ENCODE data around the gene TRIM36. TPM values are rescaled to one million over a fixed set of nuclear protein-coding genes. Genes with fewer than 3 reads are reported as not detected.

Gene TRIM36
- total and polyA plus RNA-seq, 2 donors (not counting 1 experiment from before 2014, with no cell fraction given) = 0.22 to 1.6 TPM

DNA sequence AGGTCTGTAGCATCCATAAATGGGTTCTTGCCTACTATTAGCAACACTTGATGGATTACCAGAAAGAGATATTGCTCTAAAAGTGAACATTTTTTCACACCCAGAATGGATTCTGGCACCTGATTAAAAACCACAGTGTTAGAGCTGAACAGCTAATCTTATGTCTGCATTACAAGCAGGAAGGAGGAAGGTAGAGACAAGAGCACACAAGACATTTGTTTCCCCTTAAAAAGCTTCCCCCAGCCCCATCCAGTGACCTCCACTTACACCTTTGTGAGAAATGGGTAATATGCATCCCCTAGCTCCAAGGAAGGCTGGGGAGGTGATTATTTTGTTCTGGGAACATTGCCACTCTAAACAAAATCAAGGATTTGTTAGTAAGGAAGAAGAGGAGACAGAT, 12.0 kb upstream of the TRIM36 start:
- Histone ChIP-seq H3K4me1 (ENCODE audit: control insufficient read depth in 2 of 2, insufficient read depth in 2 of 2, low read length in 2 of 2) (peaks cover 19 to 27% of the 10 kb centered on the region in 2 donors), H3K9me3 (ENCODE audit: control extremely low read depth in 1 of 3, control insufficient read depth in 2 of 3, insufficient read depth in 1 of 3, low read length in 2 of 3) (peaks cover 1 to 26% (median 2%) of the 10 kb centered on the region in 3 donors), H3K36me3 (replicated peaks in 1 of 2; ENCODE audit: control extremely low read depth in 1 of 2, control insufficient read depth in 1 of 2, extremely low read depth in 1 of 2, insufficient read depth in 2 of 2, low read length in 1 of 2) (no peaks in the 10 kb centered on the region), H3K27ac (ENCODE audit: low read length in 2 of 2) (no peak overlapping the region), H3K4me2 (replicated peaks; ENCODE audit: low read depth, low read length, poor library complexity, severe bottlenecking) (no peak overlapping the region), H3K9ac (ENCODE audit: low read length) (no peak overlapping the region), H3K27me3 (replicated peaks in 1 of 4; ENCODE audit: control extremely low read depth in 1 of 4, control insufficient read depth in 3 of 4, insufficient read depth in 4 of 4, low read length in 3 of 4) (peaks cover 5 to 78% (median 67%) of the 10 kb centered on the region in 4 experiments), H3K79me2 (ENCODE audit: control insufficient read depth, insufficient read depth, low read length) (no peaks in the 10 kb centered on the region), H3K4me3 (ENCODE audit: control extremely low read depth in 1 of 5, extremely low read depth in 1 of 5, insufficient read depth in 1 of 5, low read depth in 2 of 5, low read length in 4 of 5) (no peak overlapping the region), H2AFZ (ENCODE audit: insufficient read depth, low read depth, low read length, poor library complexity, severe bottlenecking) (no peak overlapping the region), H4K20me1 (ENCODE audit: control insufficient read depth, insufficient read depth, low read length, poor library complexity, severe bottlenecking) (no peaks in the 10 kb centered on the region)
- ChIA-PET POLR2A (no interaction called here), CTCF (interaction anchor here (1.2 kb wide), 1 partner anchor 27 kb away, joined by 3 read pairs; no protein-coding TSS in a partner anchor)
- Mint-ChIP-seq H3K4me1 (peaks cover 8% of the 10 kb centered on the region), H3K4me3 (no peak overlapping the region), H3K27ac (no peak overlapping the region), H3K27me3 (peaks cover 85% of the 10 kb centered on the region), H3K9me3 (ENCODE audit: insufficient read depth) (peaks cover 2% of the 10 kb centered on the region)
- TF ChIP-seq CTCF (IDR thresholded peaks at IDR 0.05) = no peak
- no peak for TF ChIP-seq EZH2 (IDR thresholded peaks at IDR 0.05; ENCODE audit: borderline replicate concordance, insufficient read depth, low read depth, low read length, poor library complexity, severe bottlenecking)
- intact Hi-C loops (cut with micrococcal nuclease) = no loop called here
- DNase-seq (no peak), ATAC-seq (ENCODE audit: low read depth) (no peak)

DNA sequence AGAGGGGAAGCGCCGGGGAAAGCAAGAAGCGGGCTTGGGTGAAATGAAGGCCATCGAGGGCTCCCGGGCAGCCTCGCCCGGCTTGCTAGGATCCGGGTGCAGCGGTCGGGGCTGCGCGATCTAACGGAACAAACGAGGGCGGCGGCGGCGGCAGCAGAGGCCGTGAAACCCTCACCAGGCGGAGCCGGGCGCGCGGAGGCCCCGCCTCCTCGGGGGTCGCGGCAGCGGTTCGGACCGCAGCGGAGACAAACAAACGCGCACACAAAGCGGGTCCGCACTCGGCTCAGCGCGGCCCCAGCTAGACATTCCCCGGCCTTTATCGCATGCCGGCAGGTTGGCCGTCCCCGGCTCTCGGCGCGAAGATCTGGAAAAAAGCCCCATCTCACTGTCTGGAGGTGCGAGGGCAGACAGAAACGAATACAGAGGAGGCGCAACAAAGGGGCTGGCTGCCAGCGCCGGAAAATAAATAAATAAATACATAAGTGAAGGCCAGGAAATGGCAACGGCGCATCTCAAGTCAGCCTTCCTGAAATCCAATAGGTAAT, 10.5 kb upstream of the TRIM36 start:
- intact Hi-C loops (cut with micrococcal nuclease) = loop anchor here (1.0 kb wide), 1 partner anchor 11 kb away; the partner anchor contains the start of gene TRIM36
- ATAC-seq (ENCODE audit: low read depth) (peak; percentile 75), DNase-seq (peak; percentile 71)
- Histone ChIP-seq H3K9ac (ENCODE audit: low read length) (peak overlapping the region; percentile 70), H2AFZ (ENCODE audit: insufficient read depth, low read depth, low read length, poor library complexity, severe bottlenecking) (peak overlapping the region; percentile 73), H3K4me3 (ENCODE audit: control extremely low read depth in 1 of 5, extremely low read depth in 1 of 5, insufficient read depth in 1 of 5, low read depth in 2 of 5, low read length in 4 of 5) (peak overlapping the region; percentile 4 to 64 (median 47)), H3K79me2 (ENCODE audit: control insufficient read depth, insufficient read depth, low read length) (no peaks in the 10 kb centered on the region), H3K36me3 (replicated peaks in 1 of 2; ENCODE audit: control extremely low read depth in 1 of 2, control insufficient read depth in 1 of 2, extremely low read depth in 1 of 2, insufficient read depth in 2 of 2, low read length in 1 of 2) (no peaks in the 10 kb centered on the region), H3K4me1 (ENCODE audit: control insufficient read depth in 2 of 2, insufficient read depth in 2 of 2, low read length in 2 of 2) (peaks cover 19 to 27% of the 10 kb centered on the region in 2 donors), H3K27ac (ENCODE audit: low read length in 2 of 2) (no peak overlapping the region), H3K27me3 (replicated peaks in 1 of 4; ENCODE audit: control extremely low read depth in 1 of 4, control insufficient read depth in 3 of 4, insufficient read depth in 4 of 4, low read length in 3 of 4) (peaks cover 5 to 87% (median 64%) of the 10 kb centered on the region in 4 experiments), H4K20me1 (ENCODE audit: control insufficient read depth, insufficient read depth, low read length, poor library complexity, severe bottlenecking) (no peaks in the 10 kb centered on the region), H3K4me2 (replicated peaks; ENCODE audit: low read depth, low read length, poor library complexity, severe bottlenecking) (peak overlapping the region; percentile 93), H3K9me3 (ENCODE audit: control extremely low read depth in 1 of 3, control insufficient read depth in 2 of 3, insufficient read depth in 1 of 3, low read length in 2 of 3) (peaks cover 1 to 26% (median 2%) of the 10 kb centered on the region in 3 donors)
- under 1% methylated on average over 51 of the region's 54 CpGs for WGBS (ENCODE audit: insufficient coverage)
- H3K27ac Mint-ChIP-seq = no peak overlapping the region
- peaks cover 8% of the 10 kb centered on the region for H3K4me1 Mint-ChIP-seq
- peaks cover 86% of the 10 kb centered on the region for H3K27me3 Mint-ChIP-seq
- peak overlapping the region; percentile 89 for H3K4me3 Mint-ChIP-seq
- H3K9me3 Mint-ChIP-seq (ENCODE audit: insufficient read depth) = peaks cover 2% of the 10 kb centered on the region
- CTCF ChIA-PET = interaction anchor here (0.9 to 1.2 kb wide), 2 partner anchors 8 to 29 kb away, joined by 3 read pairs; no protein-coding TSS in a partner anchor
- TF ChIP-seq CTCF (IDR thresholded peaks at IDR 0.05) = no peak
- peak; percentile 41 for TF ChIP-seq EZH2 (IDR thresholded peaks at IDR 0.05; ENCODE audit: borderline replicate concordance, insufficient read depth, low read depth, low read length, poor library complexity, severe bottlenecking)
- POLR2A ChIA-PET = interaction anchor here (1.2 kb wide), 1 partner anchor 10 kb away, joined by 4 read pairs; no protein-coding TSS in a partner anchor

All from B cell (primary cell).